Osteoblast (primary cell): ENCODE data around the gene JUNB. TPM values are rescaled to one million over a fixed set of nuclear protein-coding genes. Genes with fewer than 3 reads are reported as not detected.
"Not testable (repeated sequence)": the region's sequence is repeated elsewhere in the genome, so short reads cannot be mapped to it uniquely, and the experiment has no call there.

Experiments
- DNase-seq: peaks from one replicate; pipeline ENCODE4 v3.0.0; 2011; ENCODE audit warnings: low spot score, mixed read lengths; ENCODE audit not compliant: insufficient read length; ENCODE audit errors: missing footprints
- H2AFZ ChIP-seq: 2 replicates; pipeline ENCODE4 v1.6.0; 2011; ENCODE audit warnings: mild to moderate bottlenecking, low read length
- H3K27ac ChIP-seq: 2 replicates; pipeline ENCODE4 v1.5.1; 2011; ENCODE audit warnings: mild to moderate bottlenecking, low read depth, low read length, moderate library complexity
- H3K27me3 ChIP-seq: 2 replicates; pipeline ENCODE4 v1.6.0; 2012; ENCODE audit warnings: mild to moderate bottlenecking, control low read depth, inconsistent platforms, low read length, moderate library complexity; ENCODE audit not compliant: insufficient read depth
- H3K36me3 ChIP-seq: 2 replicates; pipeline ENCODE4 v1.5.1; 2011; ENCODE audit warnings: mild to moderate bottlenecking, low read length, control low read depth, moderate library complexity; ENCODE audit not compliant: insufficient read depth
- H3K4me1 ChIP-seq: 2 replicates; pipeline ENCODE4 v1.5.1; 2011; ENCODE audit warnings: mild to moderate bottlenecking, low read length, control low read depth, moderate library complexity; ENCODE audit not compliant: insufficient read depth
- H3K4me2 ChIP-seq: 2 replicates; pipeline ENCODE4 v1.6.0; 2011; ENCODE audit warnings: mild to moderate bottlenecking, low read length; ENCODE audit not compliant: insufficient read depth
- H3K4me3 ChIP-seq: fragments of 200-600 bp; sonication (generic); 3 replicates; pipeline ENCODE4 v1.5.1; 2012; ENCODE audit warnings: mild to moderate bottlenecking, low read length, inconsistent platforms; ENCODE audit not compliant: insufficient read depth
- H3K79me2 ChIP-seq: 2 replicates; pipeline ENCODE4 v1.6.0; 2012; ENCODE audit warnings: mild to moderate bottlenecking, low read length, control low read depth, inconsistent platforms; ENCODE audit not compliant: insufficient read depth
- H3K9me3 ChIP-seq: 2 replicates; pipeline ENCODE4 v1.5.1; 2011; ENCODE audit warnings: low read depth, low read length, control low read depth
- H4K20me1 ChIP-seq: 2 replicates; pipeline ENCODE4 v1.6.0; 2012; ENCODE audit warnings: mild to moderate bottlenecking, low read length, control low read depth; ENCODE audit not compliant: insufficient read depth
- total RNA-seq: library from RNA; depleted of rRNA; stranded (reverse); fragments of >200 nt; gene quantifications from 2 replicates; pipeline ENCODE4 v1.2.3, GENCODE V29; 2012
- TF ChIP-seq, protein P1 (sequence below): IDR thresholded peaks from 2 replicates; pipeline ENCODE4 v1.5.1; 2011; ENCODE audit warnings: mild to moderate bottlenecking, low read depth, low read length, moderate library complexity; ENCODE audit errors: extremely low read depth

Gene JUNB
- total RNA-seq, 1 donor: 93.0 TPM

DNA sequence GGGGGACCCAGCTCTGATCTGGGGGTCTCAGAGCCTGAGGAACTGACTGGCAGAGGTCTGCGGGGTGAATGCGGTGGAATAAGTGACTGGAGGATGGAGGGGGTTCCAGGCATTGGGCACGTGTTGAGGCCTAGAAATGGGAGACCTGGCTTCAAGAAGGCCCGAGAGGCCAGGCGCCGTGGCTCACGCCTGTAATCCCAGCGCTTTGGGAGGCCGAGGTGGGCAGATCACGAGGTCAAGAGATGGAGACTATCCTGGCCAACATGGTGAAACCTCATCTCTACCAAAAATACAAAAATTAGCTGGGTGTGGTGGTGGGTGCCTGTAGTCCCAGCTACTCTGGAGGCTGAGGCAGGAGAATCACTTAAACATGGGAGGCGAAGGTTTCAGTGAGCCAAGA lies 26.5 kb downstream of the JUNB start:
- H3K4me2 ChIP-seq, H4K20me1 ChIP-seq, H2AFZ ChIP-seq, H3K4me3 ChIP-seq, H3K4me1 ChIP-seq, H3K27ac ChIP-seq, H3K36me3 ChIP-seq, H3K27me3 ChIP-seq, DNase-seq, H3K79me2 ChIP-seq, H3K9me3 ChIP-seq: not testable (repeated sequence)

DNA sequence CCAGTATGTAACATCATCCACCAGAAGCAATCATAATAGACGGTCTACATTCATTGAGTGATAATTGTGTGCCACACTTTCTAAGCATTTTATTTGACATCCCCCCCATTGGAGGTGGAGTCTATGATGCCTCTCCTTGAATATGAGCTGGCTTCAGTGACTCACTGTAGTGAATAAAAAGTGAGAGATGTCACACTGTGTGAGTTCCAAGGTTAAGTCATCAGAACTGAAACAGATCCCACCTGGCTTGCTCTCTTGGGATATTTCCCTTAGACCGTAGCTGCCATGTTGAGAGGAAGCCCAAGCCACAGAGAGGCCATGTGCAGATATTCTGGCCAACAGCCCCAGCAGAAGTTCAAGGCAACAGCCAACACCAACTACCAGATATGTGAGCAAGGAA lies 30.5 kb downstream of the JUNB start:
- no peaks in the 10 kb centered on the region for H4K20me1 ChIP-seq
- H3K4me2 ChIP-seq: no peak overlapping the region
- no peaks in the 10 kb centered on the region for H3K79me2 ChIP-seq
- H3K36me3 ChIP-seq: no peaks in the 10 kb centered on the region
- no peak for DNase-seq
- no peak overlapping the region for H2AFZ ChIP-seq
- H3K4me3 ChIP-seq: no peak overlapping the region
- TF ChIP-seq, protein P1, sequence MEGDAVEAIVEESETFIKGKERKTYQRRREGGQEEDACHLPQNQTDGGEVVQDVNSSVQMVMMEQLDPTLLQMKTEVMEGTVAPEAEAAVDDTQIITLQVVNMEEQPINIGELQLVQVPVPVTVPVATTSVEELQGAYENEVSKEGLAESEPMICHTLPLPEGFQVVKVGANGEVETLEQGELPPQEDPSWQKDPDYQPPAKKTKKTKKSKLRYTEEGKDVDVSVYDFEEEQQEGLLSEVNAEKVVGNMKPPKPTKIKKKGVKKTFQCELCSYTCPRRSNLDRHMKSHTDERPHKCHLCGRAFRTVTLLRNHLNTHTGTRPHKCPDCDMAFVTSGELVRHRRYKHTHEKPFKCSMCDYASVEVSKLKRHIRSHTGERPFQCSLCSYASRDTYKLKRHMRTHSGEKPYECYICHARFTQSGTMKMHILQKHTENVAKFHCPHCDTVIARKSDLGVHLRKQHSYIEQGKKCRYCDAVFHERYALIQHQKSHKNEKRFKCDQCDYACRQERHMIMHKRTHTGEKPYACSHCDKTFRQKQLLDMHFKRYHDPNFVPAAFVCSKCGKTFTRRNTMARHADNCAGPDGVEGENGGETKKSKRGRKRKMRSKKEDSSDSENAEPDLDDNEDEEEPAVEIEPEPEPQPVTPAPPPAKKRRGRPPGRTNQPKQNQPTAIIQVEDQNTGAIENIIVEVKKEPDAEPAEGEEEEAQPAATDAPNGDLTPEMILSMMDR: no peak
- H3K27me3 ChIP-seq: no peaks in the 10 kb centered on the region
- H3K27ac ChIP-seq: no peak overlapping the region
- no peaks in the 10 kb centered on the region for H3K9me3 ChIP-seq
- no peaks in the 10 kb centered on the region for H3K4me1 ChIP-seq

DNA sequence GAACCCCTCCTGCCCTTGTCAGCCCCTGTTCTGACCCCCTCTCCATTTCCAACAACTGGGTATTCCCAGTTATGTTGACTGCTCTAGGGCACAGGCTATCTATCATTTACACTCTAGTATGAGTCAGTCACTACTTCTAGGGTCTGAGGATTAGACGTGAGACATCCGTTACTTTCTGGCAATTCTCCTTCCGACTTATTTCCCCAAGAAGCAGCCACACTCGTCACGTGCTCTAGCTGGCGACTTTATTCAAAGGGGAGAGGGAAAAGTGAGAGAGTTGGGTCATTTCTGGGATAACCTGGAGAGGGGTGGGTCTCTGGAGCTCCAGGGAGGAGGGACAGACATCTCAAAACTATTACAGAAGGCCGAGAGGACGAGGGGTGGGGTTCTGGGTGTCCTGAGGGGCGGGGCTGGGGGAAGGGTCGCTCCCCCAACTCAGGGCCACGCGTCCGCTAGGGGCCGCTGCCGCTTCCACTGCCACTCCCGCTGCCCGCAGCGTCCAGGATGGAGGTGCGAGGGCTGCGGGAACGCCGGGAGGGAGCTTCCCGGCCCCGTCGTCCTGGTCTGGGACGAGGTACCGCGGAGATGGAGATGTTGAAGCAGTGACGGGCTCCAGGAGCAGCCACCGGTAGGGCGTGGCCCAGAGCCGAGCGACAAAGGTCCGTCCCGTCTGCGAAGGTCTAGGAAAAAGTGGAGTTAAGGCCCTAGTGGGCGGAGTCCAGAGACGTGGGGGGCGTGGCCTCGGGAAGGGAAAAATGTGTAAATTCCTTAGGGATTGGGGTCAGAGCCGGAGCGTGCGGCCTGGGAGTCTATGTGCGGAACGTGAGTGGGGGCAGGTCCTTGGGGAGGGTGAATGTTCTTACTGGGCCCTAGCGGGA lies 34.2 kb downstream of the JUNB start:
- peaks cover 2% of the 10 kb centered on the region for H3K27me3 ChIP-seq
- no peaks in the 10 kb centered on the region for H3K36me3 ChIP-seq
- H3K4me3 ChIP-seq: no peak overlapping the region
- no peaks in the 10 kb centered on the region for H4K20me1 ChIP-seq
- no peaks in the 10 kb centered on the region for H3K79me2 ChIP-seq
- H3K9me3 ChIP-seq: no peaks in the 10 kb centered on the region
- peak; percentile 87 for DNase-seq
- TF ChIP-seq, protein P1: no peak
- H2AFZ ChIP-seq: no peak overlapping the region
- H3K4me1 ChIP-seq: no peaks in the 10 kb centered on the region
- H3K27ac ChIP-seq: no peak overlapping the region
- H3K4me2 ChIP-seq: peak overlapping the region; percentile 23

DNA sequence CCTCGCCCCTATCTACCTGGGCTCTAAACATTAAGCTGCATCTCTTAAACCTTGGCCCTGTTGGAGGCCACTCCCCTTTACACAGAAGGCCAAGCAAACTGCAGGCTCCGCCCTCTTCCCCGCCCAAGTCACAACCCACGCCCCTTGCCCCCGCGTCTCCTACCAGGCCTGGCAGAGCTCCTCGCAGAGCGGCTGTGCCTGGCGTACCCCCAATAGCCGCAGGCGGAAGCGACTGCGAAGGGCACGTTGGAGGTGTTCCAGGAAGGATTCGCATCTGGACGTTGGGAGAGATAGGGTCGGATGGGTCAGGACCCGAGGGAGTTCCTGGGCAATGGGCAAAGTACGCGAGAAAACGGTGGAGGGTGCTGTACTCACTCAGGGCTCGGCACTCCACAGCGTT lies 37.2 kb downstream of the JUNB start:
- H2AFZ ChIP-seq: no peak overlapping the region

More for the DNA sequence above, 37.2 kb downstream of the JUNB start:
- Histone ChIP-seq H3K27me3 (peaks cover 12% of the 10 kb centered on the region), H3K79me2 (no peaks in the 10 kb centered on the region), H3K27ac (no peak overlapping the region), H3K4me1 (no peaks in the 10 kb centered on the region), H3K4me2 (no peak overlapping the region), H3K36me3 (no peaks in the 10 kb centered on the region), H3K9me3 (no peaks in the 10 kb centered on the region), H4K20me1 (peaks cover 6% of the 10 kb centered on the region), H3K4me3 (no peak overlapping the region)
- TF ChIP-seq, protein P1: no peak
- peak; percentile 83 for DNase-seq
